EL (cell line): ENCODE measurements around the gene SLC30A10.
A peak's percentile ranks its signal among the peaks of the same experiment; 100 is the strongest.
"Not testable (repeated sequence)": the region's sequence is repeated elsewhere in the genome, so short reads cannot be mapped to it uniquely, and the experiment has no call there.

ENCODE experiments used
- DNase-seq: peaks from one replicate; pipeline ENCODE4 v3.0.0-alpha.2; 2016

Gene SLC30A10

DNA sequence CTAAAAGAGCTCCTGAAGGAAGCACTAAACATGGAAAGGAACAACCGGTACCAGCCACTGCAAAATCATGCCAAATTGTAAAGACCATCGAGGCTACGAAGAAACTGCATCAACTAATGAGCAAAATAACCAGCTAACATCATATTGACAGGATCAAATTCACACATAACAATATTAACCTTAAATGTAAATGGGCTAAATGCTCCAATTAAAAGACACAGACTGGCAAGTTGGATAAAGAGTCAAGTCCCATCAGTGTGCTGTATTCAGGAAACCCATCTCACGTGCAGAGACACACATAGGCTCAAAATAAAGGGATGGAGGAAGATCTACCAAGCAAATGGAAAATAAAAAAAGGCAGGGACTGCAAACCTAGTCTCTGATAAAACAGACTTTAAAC is 39.7 kb downstream of the SLC30A10 start:
- DNase-seq: not testable (repeated sequence)

DNA sequence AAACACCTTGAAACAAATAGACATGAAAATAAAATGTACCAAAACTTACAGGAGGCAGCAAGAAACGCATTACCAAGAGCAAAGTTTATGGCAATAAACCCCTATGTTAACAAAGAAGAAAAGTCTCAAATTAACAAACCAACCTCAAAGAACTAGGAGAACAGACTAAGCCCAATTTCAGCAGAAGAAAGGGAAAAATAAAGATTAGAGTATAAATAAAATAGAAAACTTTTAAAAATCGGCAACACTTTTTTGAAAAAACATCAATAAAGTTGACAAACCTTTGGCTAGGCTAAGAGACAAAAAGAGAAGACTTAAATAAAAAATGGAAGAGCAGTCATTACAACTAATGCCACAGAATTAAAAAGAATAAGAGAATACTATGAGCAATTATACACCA is 42.7 kb downstream of the SLC30A10 start:
- no peak for DNase-seq

DNA sequence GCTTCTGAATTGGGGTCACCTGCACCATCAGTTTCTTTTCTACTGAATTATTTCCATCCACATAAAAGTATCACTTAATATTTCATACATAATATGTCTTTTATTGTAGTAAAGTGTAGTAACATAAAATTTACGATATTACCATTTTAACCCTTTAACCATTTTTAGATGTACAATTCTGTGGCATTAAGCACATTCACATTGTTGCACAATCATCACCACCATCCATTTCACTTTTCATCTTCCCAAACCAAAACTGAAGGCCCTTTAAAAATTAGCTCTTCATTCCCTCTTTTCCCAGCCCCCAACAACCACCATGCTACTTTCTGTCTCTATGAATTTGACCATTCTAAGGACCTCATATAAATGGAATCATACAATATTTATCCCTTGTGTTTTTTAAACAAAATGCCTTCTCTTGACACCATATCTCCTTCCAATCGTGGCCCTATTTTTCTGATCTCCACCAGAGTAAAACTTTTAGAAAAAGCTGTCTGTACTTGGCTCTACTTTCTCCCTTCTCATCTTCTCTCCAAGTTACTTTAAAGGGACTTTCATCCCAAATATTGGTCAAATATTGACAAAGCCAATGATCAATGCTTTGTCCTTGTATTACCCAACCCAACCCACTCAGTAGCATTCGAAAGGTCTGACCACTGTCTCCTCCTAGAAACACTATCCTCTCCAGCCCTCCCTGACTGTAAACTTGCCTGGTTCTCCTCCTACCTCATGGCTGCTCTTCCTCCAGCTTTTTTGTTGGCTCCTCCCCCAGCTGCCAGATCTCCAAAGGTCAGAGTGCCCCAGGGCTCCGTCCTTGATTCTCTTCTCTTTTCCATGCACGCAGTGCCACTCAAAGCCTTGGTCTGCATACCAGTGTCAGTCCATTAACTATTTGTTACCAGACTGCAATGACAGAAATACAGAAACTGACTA is 44.7 kb downstream of the SLC30A10 start:
- DNase-seq: no peak

GRCh38 chr1:219882755-219883154 is 45.6 kb downstream of the SLC30A10 start:
- no peak for DNase-seq

GRCh38 chr1:219882096-219882495 is 46.3 kb downstream of the SLC30A10 start:
- DNase-seq: no peak

DNA sequence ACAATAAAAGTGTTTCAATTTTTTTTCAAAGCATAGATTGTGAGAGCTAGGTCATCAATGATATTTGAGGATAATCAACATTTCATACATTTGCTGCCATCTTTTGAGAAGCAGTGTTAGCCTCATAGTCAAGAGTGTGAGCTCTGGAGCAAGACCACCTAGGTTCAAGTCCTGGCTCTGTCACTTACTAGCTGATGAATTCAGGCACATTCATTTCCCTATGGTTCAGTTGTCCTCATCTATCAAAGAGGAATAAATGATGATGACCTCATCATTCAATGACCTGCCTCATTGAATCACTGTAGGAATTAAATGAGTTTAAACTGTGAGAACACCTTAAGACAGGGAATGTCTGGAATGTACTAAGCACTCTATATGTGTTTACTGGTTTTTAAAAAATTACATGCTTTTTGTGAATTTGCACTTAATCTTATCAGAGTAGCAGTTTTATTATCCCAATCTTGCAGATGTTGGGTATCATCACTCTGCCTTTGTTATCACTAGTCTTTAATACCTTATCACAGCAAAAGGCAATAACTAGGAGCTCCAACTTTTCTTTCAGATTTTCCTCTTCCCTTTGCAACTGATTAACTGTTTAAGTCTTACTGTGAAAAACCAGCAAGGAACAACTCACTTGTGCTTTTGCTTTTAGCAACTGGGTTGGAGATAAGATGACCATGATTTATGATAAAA is 47.4 kb downstream of the SLC30A10 start:
- DNase-seq: no peak

DNA sequence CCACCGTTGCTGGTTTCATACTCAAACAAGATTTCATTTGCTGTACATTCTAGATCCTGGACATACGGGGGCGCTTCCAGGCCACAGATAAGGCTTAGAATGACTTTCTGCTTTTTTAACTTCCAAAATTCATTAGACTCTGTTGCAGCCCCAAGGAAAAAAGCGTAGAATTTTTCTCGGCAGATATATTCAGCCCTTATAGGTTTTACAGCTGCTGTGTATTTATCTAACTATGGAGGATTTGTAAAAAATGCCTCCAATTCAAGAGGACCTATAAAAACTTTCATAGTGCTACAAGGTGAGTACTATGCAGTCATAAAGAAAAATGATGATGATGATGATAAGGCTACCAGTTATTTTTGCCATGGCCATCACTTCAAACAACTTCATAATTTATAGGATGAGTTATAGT is 51.6 kb downstream of the SLC30A10 start:
- DNase-seq: peak; percentile 6

- DNase-seq: no peak
These were observed 52.5 kb downstream of the SLC30A10 start for GRCh38 chr1:219875860-219876259.

- DNase-seq: not testable (repeated sequence)
These were observed 55.8 kb downstream of the SLC30A10 start for GRCh38 chr1:219872538-219872937.

GRCh38 chr1:219871427-219872057 is 56.8 kb downstream of the SLC30A10 start:
- DNase-seq: no peak

DNA sequence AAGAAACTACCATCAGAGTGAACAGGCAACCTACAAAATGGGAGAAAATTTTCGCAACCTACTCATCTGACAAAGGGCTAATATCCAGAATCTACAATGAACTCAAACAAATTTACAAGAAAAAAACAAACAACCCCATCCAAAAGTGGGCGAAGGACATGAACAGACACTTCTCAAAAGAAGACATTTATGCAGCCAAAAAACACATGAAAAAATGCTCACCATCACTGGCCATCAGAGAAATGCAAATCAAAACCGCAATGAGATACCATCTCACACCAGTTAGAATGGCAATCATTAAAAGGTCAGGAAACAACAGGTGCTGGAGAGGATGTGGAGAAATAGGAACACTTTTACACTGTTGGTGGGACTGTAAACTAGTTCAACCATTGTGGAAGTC is 59.7 kb downstream of the SLC30A10 start:
- DNase-seq: not testable (repeated sequence)
